Measurements from ENCODE around the gene TRIOBP.
A peak's percentile ranks its signal among the peaks of the same experiment; 100 is the strongest.

Gene TRIOBP

DNA sequence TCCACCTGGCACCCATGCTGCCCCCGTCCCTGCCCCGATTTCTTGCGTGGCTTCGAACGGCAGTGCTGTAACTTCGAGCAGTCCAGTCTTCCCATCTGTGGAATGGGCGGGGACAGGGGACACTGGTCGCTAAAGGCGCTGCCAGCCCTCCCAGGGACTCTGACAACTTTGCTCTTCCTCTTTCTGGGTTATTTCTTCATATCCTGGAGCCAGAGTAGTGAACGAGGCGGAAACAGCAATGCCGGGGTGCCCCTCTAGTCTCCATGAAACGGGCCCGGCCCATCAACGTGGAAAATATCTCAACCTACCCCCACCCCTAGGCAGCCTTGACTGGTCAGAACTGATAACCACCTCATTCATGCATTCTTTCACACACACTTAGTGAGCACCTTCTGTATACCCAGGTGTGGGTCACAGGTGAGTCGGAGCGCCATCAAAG lies 42.8 kb downstream of the TRIOBP start:
- Mint-ChIP-seq H3K9me3 (no peaks in the 10 kb centered on the region), H3K27me3 (peaks cover 7% of the 10 kb centered on the region), H3K27ac (no peak overlapping the region), H3K4me1 (peaks cover 12% of the 10 kb centered on the region), H3K4me3 (no peak overlapping the region), H3K36me3 (peaks cover 5% of the 10 kb centered on the region)
- DNase-seq (ENCODE audit: low spot score in 2 of 2) (no peak), ATAC-seq (ENCODE audit: low read depth) (no peak)

GRCh38 chr22:37740455-37741311 lies 43.8 kb downstream of the TRIOBP start:
- H3K4me1 Mint-ChIP-seq, result peaks cover 17% of the 10 kb centered on the region
- DNase-seq (ENCODE audit: low spot score in 2 of 2), result no peak
- no peak overlapping the region for H3K4me3 Mint-ChIP-seq
- no peak for ATAC-seq (ENCODE audit: low read depth)
- H3K9me3 Mint-ChIP-seq, result no peaks in the 10 kb centered on the region
- no peak overlapping the region for H3K27ac Mint-ChIP-seq
- H3K27me3 Mint-ChIP-seq, result peaks cover 7% of the 10 kb centered on the region
- H3K36me3 Mint-ChIP-seq, result peaks cover 5% of the 10 kb centered on the region

- Mint-ChIP-seq H3K4me3 (no peak overlapping the region), H3K4me1 (peaks cover 17% of the 10 kb centered on the region), H3K27ac (no peak overlapping the region), H3K27me3 (peaks cover 7% of the 10 kb centered on the region), H3K36me3 (peaks cover 5% of the 10 kb centered on the region), H3K9me3 (no peaks in the 10 kb centered on the region)
- DNase-seq (ENCODE audit: low spot score in 2 of 2) (no peak), ATAC-seq (ENCODE audit: low read depth) (no peak)
Measured at GRCh38 chr22:37741312-37741795, 44.5 kb downstream of the TRIOBP start.

DNA sequence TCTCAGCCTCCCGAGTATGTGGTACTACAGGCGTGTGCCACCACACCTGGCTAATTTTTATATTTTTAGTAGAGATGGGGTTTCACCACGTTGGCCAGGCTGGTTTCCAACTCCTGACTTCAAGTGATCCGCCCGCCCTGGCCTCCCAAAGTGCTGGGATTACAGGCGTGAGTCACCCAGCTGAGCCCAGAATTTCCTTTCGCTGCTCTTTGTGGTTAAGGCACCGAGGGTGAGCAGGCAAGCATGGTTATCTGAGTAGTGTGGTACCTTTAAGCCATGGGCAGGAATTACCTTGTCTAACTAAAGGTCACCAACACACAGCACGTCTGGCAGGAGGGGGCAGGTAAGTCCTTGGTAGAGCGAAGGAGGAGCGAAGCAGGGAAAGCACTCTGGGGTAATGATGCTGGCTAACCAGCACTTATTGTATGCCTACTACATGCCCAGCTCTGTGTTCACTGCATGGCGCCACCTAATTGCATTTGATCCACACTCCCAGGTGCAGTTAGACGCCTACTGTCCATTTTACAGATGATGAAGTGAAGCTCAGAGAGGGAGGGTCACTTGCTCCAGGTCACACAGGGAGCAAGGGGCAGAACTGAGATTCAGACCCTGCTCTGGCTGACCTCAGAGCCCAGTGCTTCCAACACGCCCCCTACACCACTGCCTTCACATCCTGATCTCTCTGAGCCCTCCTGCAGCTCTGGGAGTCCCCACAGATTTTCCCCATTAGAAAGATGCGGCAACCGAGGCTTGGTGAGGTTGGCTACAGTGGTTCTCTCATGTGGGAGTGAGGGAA lies 45.7 kb downstream of the TRIOBP start:
- Mint-ChIP-seq H3K27ac (no peak overlapping the region), H3K9me3 (no peaks in the 10 kb centered on the region), H3K4me1 (peaks cover 22% of the 10 kb centered on the region), H3K27me3 (peaks cover 7% of the 10 kb centered on the region), H3K4me3 (no peak overlapping the region), H3K36me3 (peaks cover 5% of the 10 kb centered on the region)
- ATAC-seq (ENCODE audit: low read depth), result no peak
- no peak for DNase-seq (ENCODE audit: low spot score in 2 of 2)

DNA sequence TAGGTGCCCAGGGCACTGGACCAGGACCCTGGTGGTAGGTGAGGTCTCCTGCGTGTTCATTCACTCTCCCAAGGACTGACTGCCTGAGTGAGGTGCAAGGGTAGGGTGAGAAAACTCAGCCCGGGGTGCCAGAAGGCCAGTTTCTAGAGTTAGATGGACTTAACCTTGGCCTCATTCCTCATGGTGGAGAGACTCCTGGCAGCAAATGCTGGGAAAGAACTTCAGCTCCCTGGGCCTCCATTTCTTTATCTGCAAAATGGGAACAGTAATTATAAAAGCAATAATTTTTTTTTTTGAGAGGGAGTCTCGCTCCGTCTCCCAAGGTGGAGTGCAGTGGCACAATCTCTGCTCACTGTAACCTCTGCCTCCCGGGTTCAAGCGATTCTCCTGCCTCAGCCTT lies 47.7 kb downstream of the TRIOBP start:
- Mint-ChIP-seq H3K27ac (peak overlapping the region; percentile 18), H3K27me3 (no peaks in the 10 kb centered on the region)

DNA sequence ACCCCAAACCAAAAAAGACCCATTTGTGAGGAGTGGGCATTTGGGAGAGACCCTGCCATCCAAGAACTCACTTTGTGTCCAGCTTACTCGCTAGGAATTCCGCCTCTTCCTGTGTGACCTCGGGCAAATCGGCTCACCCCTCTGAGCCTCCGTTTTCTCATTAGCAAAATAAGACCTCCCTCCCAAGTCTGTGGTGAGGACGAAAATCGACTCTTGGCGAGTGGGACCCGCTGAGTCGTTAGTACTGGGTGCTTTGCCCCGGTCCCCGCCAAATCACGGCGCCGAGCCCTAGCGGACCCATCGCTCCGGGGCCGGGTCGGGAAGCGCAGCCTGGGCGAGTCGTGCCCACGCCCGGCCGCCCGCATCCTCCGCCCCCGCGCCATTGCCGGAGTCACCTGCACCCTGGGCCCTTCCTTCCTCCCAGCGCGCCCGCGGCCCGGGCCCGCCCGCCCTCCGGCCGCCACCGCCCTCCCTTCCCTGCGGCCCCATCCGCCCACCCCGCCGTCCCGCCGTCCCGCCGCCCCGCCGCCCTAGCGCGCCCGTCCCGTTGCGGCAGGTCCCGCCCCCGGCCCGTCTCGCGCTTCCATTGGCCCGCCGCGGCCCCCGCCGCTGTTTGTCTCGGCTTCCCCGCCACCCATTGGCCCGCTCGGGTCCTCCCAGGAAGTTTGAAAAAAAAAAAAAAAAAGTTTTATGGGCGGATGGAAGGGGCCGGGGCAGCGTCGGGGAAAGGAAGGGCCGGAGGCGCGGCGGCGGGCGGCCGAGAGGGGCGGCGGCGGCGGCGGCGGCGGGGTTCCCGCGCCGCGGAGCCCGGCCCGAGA lies 48.9 kb downstream of the TRIOBP start:
- peak overlapping the region; percentile 90 for H3K4me3 Mint-ChIP-seq
- ATAC-seq (ENCODE audit: low read depth) (peak; percentile 94), DNase-seq (ENCODE audit: low spot score in 2 of 2) (peak; percentile 67 to 71)
- peak overlapping the region; percentile 79 for H3K27ac Mint-ChIP-seq
- H3K27me3 Mint-ChIP-seq, result no peaks in the 10 kb centered on the region
- H3K9me3 Mint-ChIP-seq, result no peaks in the 10 kb centered on the region
- peaks cover 23% of the 10 kb centered on the region for H3K4me1 Mint-ChIP-seq
- H3K36me3 Mint-ChIP-seq, result peaks cover 2% of the 10 kb centered on the region

More for the DNA sequence above, 47.7 kb downstream of the TRIOBP start:
- DNase-seq (ENCODE audit: low spot score in 2 of 2) (no peak), ATAC-seq (ENCODE audit: low read depth) (no peak)
- peak overlapping the region; percentile 40 for H3K4me3 Mint-ChIP-seq
- no peaks in the 10 kb centered on the region for H3K9me3 Mint-ChIP-seq
- peaks cover 2% of the 10 kb centered on the region for H3K36me3 Mint-ChIP-seq
- peaks cover 23% of the 10 kb centered on the region for H3K4me1 Mint-ChIP-seq

DNA sequence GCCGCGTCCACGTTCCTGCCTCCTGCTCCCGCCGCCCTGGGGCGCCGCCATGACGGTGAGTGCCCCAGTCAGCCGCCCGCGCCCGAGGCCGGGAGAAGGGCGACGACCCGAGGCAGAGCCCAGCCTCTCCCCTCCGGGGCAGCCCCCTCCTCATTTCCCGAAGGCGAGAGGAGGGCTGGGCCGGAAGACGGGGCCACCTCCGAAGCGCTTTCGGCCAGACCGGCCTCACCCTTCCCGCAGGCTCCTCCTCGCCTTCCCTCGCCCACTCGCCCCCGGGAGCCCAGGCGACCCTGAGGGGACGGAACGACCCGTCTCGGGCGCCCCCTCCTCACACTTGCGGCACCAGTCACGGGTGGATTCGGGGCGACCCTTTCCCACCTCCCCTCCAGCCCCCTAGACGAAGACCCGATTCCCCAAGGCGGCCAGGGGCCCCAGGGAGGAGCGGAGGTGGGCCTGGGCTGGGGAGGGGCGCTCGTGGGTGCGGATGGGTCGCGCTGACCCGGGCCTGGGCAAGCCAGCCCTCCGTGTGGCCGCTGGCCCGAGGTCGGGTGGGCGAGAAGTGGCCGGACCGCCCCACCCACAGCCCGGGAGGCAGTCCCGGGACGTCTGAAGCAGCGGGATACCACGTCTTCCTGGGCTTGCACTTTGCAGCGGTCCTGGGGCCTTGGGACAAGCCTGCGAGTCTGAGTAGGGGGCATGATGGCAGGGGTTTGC lies 49.7 kb downstream of the TRIOBP start:
- Mint-ChIP-seq H3K4me1 (peaks cover 23% of the 10 kb centered on the region), H3K36me3 (peaks cover 2% of the 10 kb centered on the region), H3K27me3 (no peaks in the 10 kb centered on the region), H3K9me3 (no peaks in the 10 kb centered on the region), H3K27ac (peak overlapping the region; percentile 79), H3K4me3 (peak overlapping the region; percentile 90)
- peak; percentile 51 for ATAC-seq (ENCODE audit: low read depth)
- DNase-seq (ENCODE audit: low spot score in 2 of 2), result peak in 1 of 2 donors; percentile 55

DNA sequence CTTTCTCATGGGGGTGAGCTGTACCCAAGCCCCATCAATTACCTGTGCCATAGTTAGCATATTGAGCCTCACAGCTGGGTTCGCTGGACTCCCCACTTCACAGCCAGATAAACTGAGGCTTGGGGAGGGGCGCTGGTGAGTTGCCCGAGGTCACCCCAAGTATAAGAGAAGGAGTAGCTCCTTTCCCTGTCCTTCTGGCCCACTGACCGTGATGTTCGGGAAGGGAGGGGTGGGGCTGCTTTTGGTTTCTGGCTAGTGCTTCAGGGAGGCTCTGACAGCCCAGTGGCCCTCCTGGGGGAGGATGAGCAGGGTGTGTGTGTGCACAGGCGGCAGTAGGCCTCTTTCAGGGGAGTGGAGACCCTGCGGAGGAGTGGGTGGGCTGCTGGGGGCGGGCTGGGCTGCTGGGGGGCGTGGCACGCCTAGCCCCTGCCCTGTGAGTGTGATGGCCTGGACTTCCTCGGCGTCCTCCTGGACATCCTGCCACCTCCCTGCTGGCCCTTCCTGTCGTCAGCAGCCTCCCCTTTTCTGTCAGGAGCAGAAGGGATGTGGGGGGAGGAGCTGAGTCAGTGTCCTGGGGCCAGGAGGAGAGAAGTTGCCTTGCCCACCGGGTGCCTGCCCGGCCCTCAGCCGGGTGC lies 50.3 kb downstream of the TRIOBP start:
- H3K9me3 Mint-ChIP-seq, result no peaks in the 10 kb centered on the region
- peaks cover 23% of the 10 kb centered on the region for H3K4me1 Mint-ChIP-seq
- H3K4me3 Mint-ChIP-seq, result peak overlapping the region; percentile 90
- no peak for ATAC-seq (ENCODE audit: low read depth)
- H3K27ac Mint-ChIP-seq, result no peak overlapping the region
- DNase-seq (ENCODE audit: low spot score in 2 of 2), result no peak
- H3K27me3 Mint-ChIP-seq, result no peaks in the 10 kb centered on the region
- peaks cover 2% of the 10 kb centered on the region for H3K36me3 Mint-ChIP-seq

GRCh38 chr22:37747715-37748100 lies 50.9 kb downstream of the TRIOBP start:
- peaks cover 23% of the 10 kb centered on the region for H3K4me1 Mint-ChIP-seq
- peak overlapping the region; percentile 45 for H3K4me3 Mint-ChIP-seq
- no peaks in the 10 kb centered on the region for H3K27me3 Mint-ChIP-seq
- peaks cover 2% of the 10 kb centered on the region for H3K36me3 Mint-ChIP-seq
- no peak overlapping the region for H3K27ac Mint-ChIP-seq
- H3K9me3 Mint-ChIP-seq, result no peaks in the 10 kb centered on the region
- ATAC-seq (ENCODE audit: low read depth) (no peak), DNase-seq (ENCODE audit: low spot score in 2 of 2) (no peak)

DNA sequence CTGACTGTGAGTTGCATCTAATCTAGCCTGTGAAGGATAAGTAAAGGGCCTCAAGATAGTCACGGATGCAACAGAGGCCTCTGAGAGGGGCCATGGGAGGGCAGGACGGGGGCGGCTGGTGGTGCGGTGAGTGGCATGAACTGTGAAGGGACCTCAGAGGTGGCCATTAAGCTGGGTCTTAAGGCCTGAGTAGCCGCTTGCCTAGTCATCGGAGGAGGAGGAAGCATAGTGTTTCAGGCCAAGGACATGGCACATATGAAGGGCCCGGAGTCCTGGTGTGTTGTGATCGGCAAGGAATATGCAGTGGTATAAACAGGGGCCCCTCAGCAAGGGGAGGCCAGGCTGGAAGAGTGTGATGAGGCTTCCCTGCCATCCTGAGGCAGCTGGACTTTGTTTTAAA lies 51.8 kb downstream of the TRIOBP start:
- no peaks in the 10 kb centered on the region for H3K27me3 Mint-ChIP-seq
- H3K36me3 Mint-ChIP-seq, result peaks cover 2% of the 10 kb centered on the region
- peaks cover 19% of the 10 kb centered on the region for H3K4me1 Mint-ChIP-seq
- H3K27ac Mint-ChIP-seq, result no peak overlapping the region
- H3K9me3 Mint-ChIP-seq, result no peaks in the 10 kb centered on the region
- H3K4me3 Mint-ChIP-seq, result no peak overlapping the region
- no peak for ATAC-seq (ENCODE audit: low read depth)
- DNase-seq (ENCODE audit: low spot score in 2 of 2), result no peak

- Mint-ChIP-seq H3K36me3 (peaks cover 2% of the 10 kb centered on the region), H3K27me3 (no peaks in the 10 kb centered on the region), H3K4me1 (peaks cover 18% of the 10 kb centered on the region), H3K4me3 (no peak overlapping the region), H3K27ac (no peak overlapping the region), H3K9me3 (no peaks in the 10 kb centered on the region)
- no peak for DNase-seq (ENCODE audit: low spot score in 2 of 2)
- ATAC-seq (ENCODE audit: low read depth), result no peak
Measured at GRCh38 chr22:37749226-37749625, 52.4 kb downstream of the TRIOBP start.

GRCh38 chr22:37749831-37750595 lies 53.2 kb downstream of the TRIOBP start:
- DNase-seq (ENCODE audit: low spot score in 2 of 2) (no peak), ATAC-seq (ENCODE audit: low read depth) (no peak)
- no peak overlapping the region for H3K4me3 Mint-ChIP-seq
- H3K4me1 Mint-ChIP-seq, result peaks cover 16% of the 10 kb centered on the region
- no peak overlapping the region for H3K27ac Mint-ChIP-seq
- no peaks in the 10 kb centered on the region for H3K27me3 Mint-ChIP-seq
- H3K9me3 Mint-ChIP-seq, result no peaks in the 10 kb centered on the region
- peaks cover 5% of the 10 kb centered on the region for H3K36me3 Mint-ChIP-seq

Data from memory B cell (primary cell).